GM12872 (cell line): ENCODE results near the gene ADAM30.

ENCODE experiments used
- CTCF ChIP-seq: IDR thresholded peaks from 3 replicates; pipeline ENCODE4 v1.5.1; 2011; ENCODE audit warnings: low read depth, mild to moderate bottlenecking, low read length, moderate library complexity; ENCODE audit not compliant: insufficient read depth

ADAM30 gene

GRCh38 chr1:119858126-119858525 is 38.2 kb downstream of the ADAM30 start:
- no peak for TF ChIP-seq CTCF

GRCh38 chr1:119853155-119853554 is 43.2 kb downstream of the ADAM30 start:
- TF ChIP-seq CTCF = no peak

DNA sequence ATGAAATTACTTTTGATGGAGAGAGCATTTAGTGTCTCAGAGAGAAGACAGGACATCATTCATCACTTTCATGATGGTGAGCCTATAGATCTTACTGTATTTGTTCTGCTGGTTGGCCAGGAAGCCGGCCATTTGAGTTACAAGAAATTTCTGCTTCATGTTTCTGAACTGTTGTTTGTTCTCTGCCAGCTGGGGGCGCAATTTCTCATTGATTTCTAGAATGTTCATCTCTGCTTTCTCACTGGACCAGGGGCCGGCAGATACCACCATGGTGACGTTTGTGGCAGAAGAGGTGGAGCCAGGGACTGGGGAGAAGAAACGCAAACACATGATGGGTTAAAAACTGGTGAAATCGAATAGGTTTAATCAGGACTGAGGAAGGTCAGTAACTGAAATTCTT is 52.1 kb downstream of the ADAM30 start:
- peak; percentile 11; the same call in 1 of the 3 replicates for TF ChIP-seq CTCF
